GM12878 (cell line): ENCODE results near the gene FOXA2. TPM values are rescaled to one million over a fixed set of nuclear protein-coding genes. Genes with fewer than 3 reads are reported as not detected.

ENCODE experiments used
- ATAC-seq: fragments of 200-7000 bp; cut with Tn5 transposase; 3 replicates; pipeline ENCODE4 v1.9.1; 2020; ENCODE audit warnings: mild to moderate bottlenecking, moderate library complexity
- BruUV-seq: library from RNA; stranded (reverse); fragments of 400-500 nt; replicated peaks from 2 replicates; lab custom pipeline; 2021; lab: Mats Ljungman, UMichigan
- CTCF ChIA-PET: fragments of 300-600 bp; sonication (Branson Sonifier 250); formaldehyde crosslinking; extraction: SDS; loops from one replicate; lab custom pipeline; 2021; ENCODE audit warnings: inconsistent platforms; lab: Yijun Ruan, JAX
- POLR2A ChIA-PET: fragments of 350-600 bp; formaldehyde crosslinking; extraction: SDS; loops from one replicate; lab custom pipeline; 2021; ENCODE audit warnings: inconsistent platforms; lab: Charles Lee
- RAD21 ChIA-PET: fragments of 300-600 bp; sonication (Branson Sonifier 250); formaldehyde crosslinking; loops from one replicate; lab custom pipeline; 2023; ENCODE audit warnings: antibody characterized with exemption; ENCODE audit not compliant: unreplicated experiment; lab: Charles Lee
- SMC1A ChIA-PET: fragments of 300-600 bp; sonication (Branson Sonifier 250); formaldehyde crosslinking; loops from one replicate; lab custom pipeline; 2023; ENCODE audit not compliant: unreplicated experiment, uncharacterized antibody; lab: Charles Lee
- DNase-seq: peaks from one replicate; pipeline ENCODE4 v3.0.0-alpha.2; 2011; ENCODE audit warnings: low read depth, low spot score
- FAIRE-seq: peaks from 3 replicates; lab custom pipeline; 2011; peaks lifted over from hg19 to GRCh38; lab: Jason Lieb, UNC
- H2AFZ ChIP-seq: 2 replicates; pipeline ENCODE4 v1.6.0; 2011; ENCODE audit warnings: low read depth, low read length, control low read depth; ENCODE audit not compliant: control insufficient read depth
- H3K27ac ChIP-seq: 2 replicates; pipeline ENCODE4 v1.5.1; 2011; ENCODE audit warnings: control low read depth; ENCODE audit not compliant: control insufficient read depth, insufficient read depth
- H3K27me3 ChIP-seq, 2 experiments: replicated peaks in 1 of 2; 2 replicates each; pipeline versions ENCODE4 v1.6.0 to v1.6.1; 2011; ENCODE audit warnings: low read length in 1 of 2; ENCODE audit not compliant: control insufficient read depth in 2 of 2, insufficient read depth in 2 of 2
- H3K36me3 ChIP-seq, 2 experiments: 2 replicates each; pipeline ENCODE4 v1.5.1; 2011; ENCODE audit warnings: low read length in 1 of 2; ENCODE audit not compliant: control insufficient read depth in 2 of 2, insufficient read depth in 2 of 2
- H3K4me1 ChIP-seq: 2 replicates; pipeline ENCODE4 v1.6.1; 2011; ENCODE audit warnings: mild to moderate bottlenecking, low read length, moderate library complexity, mixed read lengths; ENCODE audit not compliant: control insufficient read depth, insufficient read depth
- H3K4me2 ChIP-seq: 2 replicates; pipeline ENCODE4 v1.6.0; 2011; ENCODE audit warnings: control low read depth; ENCODE audit not compliant: control insufficient read depth, insufficient read depth
- H3K4me3 ChIP-seq: fragments of 200-600 bp; sonication (generic); 2 replicates; pipeline ENCODE4 v1.5.1; 2016
- H3K79me2 ChIP-seq: 2 replicates; pipeline ENCODE4 v1.6.0; 2011; ENCODE audit warnings: low read length; ENCODE audit not compliant: control insufficient read depth, insufficient read depth
- H3K9ac ChIP-seq: 2 replicates; pipeline ENCODE4 v1.8.0; 2011; ENCODE audit warnings: low read length, control low read depth, mixed read lengths; ENCODE audit not compliant: control insufficient read depth, insufficient read depth
- H3K9me3 ChIP-seq: replicated peaks from 3 replicates; pipeline ENCODE4 v1.5.1; 2011; ENCODE audit warnings: mild to moderate bottlenecking, low read length; ENCODE audit not compliant: control insufficient read depth, insufficient read depth
- H4K20me1 ChIP-seq: 2 replicates; pipeline ENCODE4 v1.6.0; 2011; ENCODE audit not compliant: control insufficient read depth, insufficient read depth
- FOXM1 ChIP-seq: IDR thresholded peaks from 2 replicates; pipeline ENCODE4 v1.6.1; 2012; ENCODE audit warnings: low read depth, mild to moderate bottlenecking, inconsistent platforms, low read length, moderate library complexity
- HDAC2 ChIP-seq: fragments of 200-600 bp; sonication (generic); IDR thresholded peaks from 2 replicates; pipeline ENCODE4 v1.6.1; 2017
- IRF5 ChIP-seq: fragments of 450-650 bp; IDR thresholded peaks from 2 replicates; pipeline ENCODE4 v1.6.1; 2017; ENCODE audit warnings: borderline replicate concordance
- MEF2B ChIP-seq: fragments of 450-650 bp; IDR thresholded peaks from 2 replicates; pipeline ENCODE4 v1.6.1; 2018; ENCODE audit warnings: mild to moderate bottlenecking, moderate library complexity; ENCODE audit not compliant: partially characterized antibody, poor library complexity, severe bottlenecking
- MTA2 ChIP-seq: fragments of 450-650 bp; IDR thresholded peaks from 2 replicates; pipeline ENCODE4 v1.6.1; 2016; ENCODE audit warnings: low read depth, mild to moderate bottlenecking, moderate library complexity
- NKRF ChIP-seq: fragments of 450-650 bp; conservative IDR thresholded peaks from 2 replicates; pipeline ENCODE4 v1.6.1; 2017; ENCODE audit warnings: mild to moderate bottlenecking, moderate library complexity
- RUNX3 ChIP-seq: IDR thresholded peaks from 2 replicates; pipeline ENCODE4 v1.6.1; 2012; ENCODE audit warnings: low read length, inconsistent platforms
- WGBS: methylation state at CpG from one replicate; pipeline ENCODE4 v1.1.6; 2016; ENCODE audit warnings: low lambda C conversion rate; ENCODE audit not compliant: insufficient replicate concordance, insufficient coverage; ENCODE audit errors: missing lambda C conversion rate; 5-methylcytosine and 5-hydroxymethylcytosine counted together
- in situ Hi-C: fragments of 300-500 bp; cut with MboI; formaldehyde crosslinking; loops from 9 replicates; pipeline ENCODE4 v1.14.3; 2018; ENCODE audit warnings: mixed read lengths
- intact Hi-C: fragments of 100-400 bp; cut with micrococcal nuclease; formaldehyde crosslinking; loops from one replicate; pipeline ENCODE4 v1.14.2; 2022; ENCODE audit not compliant: unreplicated experiment
- polyA plus RNA-seq, 11 experiments: library from polyadenylated mRNA; depleted of rRNA in 4 of 11; unstranded in 6 of 11; stranded (reverse) in 5 of 11; fragments of >200 nt; fragmentation: Nextera tagmentation in 4 of 11; fragmentation: Illumina TruSeq in 1 of 11; extraction: Ambion mirVana in 4 of 11; extraction: Trizol in 1 of 11; gene quantifications; 1 replicate in 1 of 11; 2 replicates in 10 of 11; pipeline versions ENCODE4 v1.2.1 to v1.2.3, GENCODE V29; 2011 to 2016; ENCODE audit warnings: inconsistent platforms in 2 of 11, missing spikeins in 2 of 11, low read depth in 1 of 11
- total RNA-seq, 4 experiments: library from RNA; depleted of rRNA in 3 of 4; stranded (reverse); fragments of >200 nt in 3 of 4; fragmentation: Illumina TruSeq in 1 of 4; extraction: Trizol in 1 of 4; gene quantifications; 2 replicates each; pipeline versions ENCODE4 v1.2.1 to v1.2.3, GENCODE V29; 2013 to 2021

The FOXA2 gene
- total and polyA plus RNA-seq, 10 of the 15 experiments (the other 5 are each of a cell fraction or from before 2014, with no cell fraction given) = not detected

GRCh38 chr20:22572491-22572890, 11.9 kb downstream of the FOXA2 start (continued):
- no peak for TF ChIP-seq IRF5
- no peak for TF ChIP-seq NKRF
- TF ChIP-seq HDAC2 = no peak
- no peak for TF ChIP-seq FOXM1
- no peak for TF ChIP-seq MEF2B

- no peaks in the 10 kb centered on the region; the same call in 2 of the 3 replicates for H3K9me3 ChIP-seq
- H3K4me2 ChIP-seq = no peak overlapping the region
- H3K36me3 ChIP-seq = no peaks in the 10 kb centered on the region
- 30% methylated on average over 3 of the region's 3 CpGs for WGBS
- no peak for DNase-seq
- in situ Hi-C loops (no loop called here), intact Hi-C loops (no loop called here)
- no peak overlapping the region for H2AFZ ChIP-seq
- no peak overlapping the region for H3K9ac ChIP-seq
- no peak overlapping the region for H3K4me3 ChIP-seq
- RAD21 ChIA-PET = no interaction called here
- POLR2A ChIA-PET = no interaction called here
- H4K20me1 ChIP-seq = no peaks in the 10 kb centered on the region
- H3K79me2 ChIP-seq = no peaks in the 10 kb centered on the region
- BruUV-seq = no TSS peak
- no peak for ATAC-seq
- no peak for FAIRE-seq
- TF ChIP-seq MTA2 (no peak), RUNX3 (no peak)
- TF ChIP-seq, all 136 proteins: peak for 0
- CTCF ChIA-PET = interaction anchor here (0.7 kb wide), 1 partner anchor 271 kb away, joined by 3 read pairs; no protein-coding TSS in a partner anchor
- H3K27me3 ChIP-seq = peaks cover 3 to 10% of the 10 kb centered on the region in 2 experiments; a peak in 2 of 4 replicates
- SMC1A ChIA-PET = no interaction called here
- no peak overlapping the region for H3K27ac ChIP-seq
- H3K4me1 ChIP-seq = peaks cover 17% of the 10 kb centered on the region
These were observed 12.3 kb downstream of the FOXA2 start for GRCh38 chr20:22572023-22572422.
